Right cardiac atrium (tissue), 5 donors: ENCODE data around the gene MSI1. TPM values are rescaled to one million over a fixed set of nuclear protein-coding genes. Genes with fewer than 3 reads are reported as not detected.

ENCODE experiments used
- ATAC-seq, 2 donors: fragments of 200-7000 bp; cut with Tn5 transposase; one replicate each; pipeline versions ENCODE4 v1.8.0 to v1.9.1; 2020; ENCODE audit warnings: moderate library complexity in 2 of 2, mild to moderate bottlenecking in 1 of 2
- DNase-seq, 3 donors: peaks; one replicate each; pipeline ENCODE4 v3.0.0-alpha.2; 2020
- H3K27ac ChIP-seq: one replicate; pipeline ENCODE4 v1.5.1; 2013; ENCODE audit warnings: mild to moderate bottlenecking, low read length, control low read depth, moderate library complexity
- H3K27me3 ChIP-seq: one replicate; pipeline ENCODE4 v1.6.1; 2013; ENCODE audit not compliant: control insufficient read depth, insufficient read depth
- H3K4me1 ChIP-seq: one replicate; pipeline ENCODE4 v1.6.1; 2013; ENCODE audit warnings: low read length; ENCODE audit not compliant: control insufficient read depth, insufficient read depth
- H3K4me3 ChIP-seq: one replicate; pipeline ENCODE4 v1.5.1; 2013; ENCODE audit warnings: low read length, control low read depth
- H3K9me3 ChIP-seq: one replicate; pipeline ENCODE4 v1.6.1; 2013; ENCODE audit warnings: low read length; ENCODE audit not compliant: control insufficient read depth
- WGBS: extraction: QIAGEN DNeasy Blood & Tissue Kit; methylation state at CpG from one replicate; pipeline ENCODE4 v1.1.7; 2013; 5-methylcytosine and 5-hydroxymethylcytosine counted together
- intact Hi-C, 4 donors: fragments of 100-400 bp; cut with DNase I; formaldehyde crosslinking; loops; one replicate each; pipeline versions ENCODE4 v1.11.0 to v1.14.0; 2022 to 2023
- polyA plus RNA-seq: library from polyadenylated mRNA; stranded (reverse); fragments of 200-250 nt; gene quantifications from one replicate; pipeline ENCODE4 v1.2.3, GENCODE V29; 2013
- total RNA-seq, 4 donors: library from RNA; stranded (reverse); fragmentation: NEBNext Ultra II Directional; extraction: Animal tissue kit (Norgen Biotek cat#: 25700); gene quantifications; one replicate each; pipeline ENCODE4 v1.2.1, GENCODE V29; 2021
- donor health status: healthy with polysubstance abuse.
- donor health status: DM: no; HTN: yes; CAD: no.
- donor health status: DM: no; HTN: no; CAD: no.
- donor health status: DM: no; HTN: yes; CAD: no; lungs with severe emphysema.
- donor health status: DM: yes; HTN: yes; CAD: no.

Gene MSI1
- total and polyA plus RNA-seq, 5 donors: 2.1 to 10.7 (median 4.5) TPM

- intact Hi-C loops: no loop called here
- 23% methylated on average over 13 of the region's 13 CpGs for WGBS
- peak in 1 of 2 donors; percentile 51 for ATAC-seq
These were observed 33.3 kb upstream of the MSI1 start for GRCh38 chr12:120402217-120402616.

GRCh38 chr12:120399531-120399930 lies 30.6 kb upstream of the MSI1 start:
- no peak for DNase-seq
- H3K9me3 ChIP-seq: no peaks in the 10 kb centered on the region
- no peaks in the 10 kb centered on the region for H3K27me3 ChIP-seq
- H3K27ac ChIP-seq: no peak overlapping the region
- ATAC-seq: no peak
- 74% methylated on average over 5 of the region's 5 CpGs for WGBS
- no peaks in the 10 kb centered on the region for H3K4me1 ChIP-seq
- H3K4me3 ChIP-seq: no peak overlapping the region
- intact Hi-C loops: no loop called here

More at GRCh38 chr12:120402217-120402616, 33.3 kb upstream of the MSI1 start:
- Histone ChIP-seq H3K9me3 (no peaks in the 10 kb centered on the region), H3K4me3 (no peak overlapping the region), H3K27me3 (no peaks in the 10 kb centered on the region), H3K4me1 (no peaks in the 10 kb centered on the region), H3K27ac (no peak overlapping the region)
- no peak for DNase-seq

- Histone ChIP-seq H3K4me1 (no peaks in the 10 kb centered on the region), H3K4me3 (no peak overlapping the region), H3K27ac (no peak overlapping the region), H3K9me3 (no peaks in the 10 kb centered on the region), H3K27me3 (no peaks in the 10 kb centered on the region)
- DNase-seq: no peak
- intact Hi-C loops: no loop called here
- WGBS: 58% methylated on average over 33 of the region's 33 CpGs
- ATAC-seq: peak in 1 of 2 donors; percentile 32
These were observed 29.0 kb upstream of the MSI1 start for GRCh38 chr12:120397824-120398540.

GRCh38 chr12:120394483-120395367 lies 25.8 kb upstream of the MSI1 start:
- WGBS: 37% methylated on average over 18 of the region's 18 CpGs
- no peaks in the 10 kb centered on the region for H3K4me1 ChIP-seq
- DNase-seq: no peak
- H3K4me3 ChIP-seq: no peak overlapping the region
- ATAC-seq: peak; percentile 28 to 33
- H3K27me3 ChIP-seq: no peaks in the 10 kb centered on the region
- H3K27ac ChIP-seq: no peak overlapping the region
- intact Hi-C loops: no loop called here
- no peaks in the 10 kb centered on the region for H3K9me3 ChIP-seq

- ATAC-seq (no peak), DNase-seq (no peak)
- WGBS: 93% methylated on average over 1 of the region's 1 CpG
- Histone ChIP-seq H3K27ac (no peak overlapping the region), H3K27me3 (no peaks in the 10 kb centered on the region), H3K4me1 (no peaks in the 10 kb centered on the region), H3K9me3 (no peaks in the 10 kb centered on the region), H3K4me3 (no peak overlapping the region)
- intact Hi-C loops: no loop called here
These were observed 21.7 kb upstream of the MSI1 start for GRCh38 chr12:120390540-120391120.

- Histone ChIP-seq H3K4me3 (peak overlapping the region; percentile 8), H3K27me3 (no peaks in the 10 kb centered on the region), H3K9me3 (no peaks in the 10 kb centered on the region), H3K27ac (no peak overlapping the region), H3K4me1 (no peaks in the 10 kb centered on the region)
- WGBS: 10% methylated on average over 24 of the region's 24 CpGs
- ATAC-seq (peak in 1 of 2 donors; percentile 34), DNase-seq (no peak)
- intact Hi-C loops: no loop called here
These were observed 19.9 kb upstream of the MSI1 start for GRCh38 chr12:120388691-120389481.

- Histone ChIP-seq H3K4me3 (no peak overlapping the region), H3K4me1 (peaks cover 3% of the 10 kb centered on the region), H3K27ac (peak overlapping the region; percentile 52), H3K9me3 (no peaks in the 10 kb centered on the region), H3K27me3 (no peaks in the 10 kb centered on the region)
- ATAC-seq (peak; percentile 78 to 92), DNase-seq (no peak)
- intact Hi-C loops: no loop called here
- 25% methylated on average over 6 of the region's 6 CpGs for WGBS
These were observed 12.9 kb upstream of the MSI1 start for GRCh38 chr12:120381752-120382419.

GRCh38 chr12:120378036-120378435 lies 9.1 kb upstream of the MSI1 start:
- Histone ChIP-seq H3K27ac (no peak overlapping the region), H3K9me3 (no peaks in the 10 kb centered on the region), H3K27me3 (no peaks in the 10 kb centered on the region), H3K4me3 (no peak overlapping the region), H3K4me1 (peaks cover 3% of the 10 kb centered on the region)
- intact Hi-C loops: no loop called here
- ATAC-seq (no peak), DNase-seq (no peak)
- 46% methylated on average over 5 of the region's 5 CpGs for WGBS

GRCh38 chr12:120377611-120378010 lies 8.6 kb upstream of the MSI1 start:
- H3K9me3 ChIP-seq: no peaks in the 10 kb centered on the region
- DNase-seq (no peak), ATAC-seq (no peak)
- 87% methylated on average over 4 of the region's 4 CpGs for WGBS
- intact Hi-C loops: no loop called here
- peaks cover 3% of the 10 kb centered on the region for H3K4me1 ChIP-seq
- H3K27me3 ChIP-seq: no peaks in the 10 kb centered on the region
- H3K27ac ChIP-seq: no peak overlapping the region
- H3K4me3 ChIP-seq: no peak overlapping the region

GRCh38 chr12:120376934-120377572 lies 8.1 kb upstream of the MSI1 start:
- no peak overlapping the region for H3K4me3 ChIP-seq
- H3K9me3 ChIP-seq: no peaks in the 10 kb centered on the region
- H3K27me3 ChIP-seq: no peaks in the 10 kb centered on the region
- H3K27ac ChIP-seq: no peak overlapping the region
- ATAC-seq (no peak), DNase-seq (no peak)
- WGBS: 32% methylated on average over 5 of the region's 5 CpGs
- intact Hi-C loops: no loop called here
- peaks cover under 1% of the 10 kb centered on the region for H3K4me1 ChIP-seq
